ENCODE measurements around the gene ARFGEF3.

ARFGEF3 gene

GRCh38 chr6:138300469-138300868 is 138.7 kb downstream of the ARFGEF3 start:
- Histone ChIP-seq H3K4me1 (ENCODE audit: low read length) (no peaks in the 10 kb centered on the region), H4K20me1 (ENCODE audit: insufficient read depth, low read length) (no peaks in the 10 kb centered on the region), H3K79me2 (ENCODE audit: low read length) (no peaks in the 10 kb centered on the region), H3K9me3 (ENCODE audit: insufficient read depth, low read length) (no peaks in the 10 kb centered on the region), H2AFZ (ENCODE audit: low read depth, low read length) (no peak overlapping the region), H3K4me3 (ENCODE audit: low read length) (no peak overlapping the region), H3K27me3 (ENCODE audit: low read depth, low read length) (no peaks in the 10 kb centered on the region), H3K9ac (ENCODE audit: low read length) (no peak overlapping the region), H3K4me2 (ENCODE audit: low read length) (no peak overlapping the region), H3K36me3 (replicated peaks; ENCODE audit: low read depth, low read length) (no peaks in the 10 kb centered on the region), H3K27ac (ENCODE audit: low read length) (no peak overlapping the region)
- TF ChIP-seq EZH2phosphoT487 (IDR thresholded peaks at IDR 0.05; ENCODE audit: low read depth) (no peak), CTCF (IDR thresholded peaks at IDR 0.05; ENCODE audit: low read depth, low read length) (no peak)

GRCh38 chr6:138302554-138302953 is 140.8 kb downstream of the ARFGEF3 start:
- TF ChIP-seq CTCF (IDR thresholded peaks at IDR 0.05; ENCODE audit: low read depth, low read length) (no peak), EZH2phosphoT487 (IDR thresholded peaks at IDR 0.05; ENCODE audit: low read depth) (no peak)
- Histone ChIP-seq H3K4me2 (ENCODE audit: low read length) (no peak overlapping the region), H3K27ac (ENCODE audit: low read length) (no peak overlapping the region), H3K36me3 (replicated peaks; ENCODE audit: low read depth, low read length) (no peaks in the 10 kb centered on the region), H3K9me3 (ENCODE audit: insufficient read depth, low read length) (no peaks in the 10 kb centered on the region), H4K20me1 (ENCODE audit: insufficient read depth, low read length) (no peaks in the 10 kb centered on the region), H3K4me3 (ENCODE audit: low read length) (no peak overlapping the region), H3K79me2 (ENCODE audit: low read length) (no peaks in the 10 kb centered on the region), H3K4me1 (ENCODE audit: low read length) (no peaks in the 10 kb centered on the region), H3K9ac (ENCODE audit: low read length) (no peak overlapping the region), H3K27me3 (ENCODE audit: low read depth, low read length) (no peaks in the 10 kb centered on the region), H2AFZ (ENCODE audit: low read depth, low read length) (no peak overlapping the region)

GRCh38 chr6:138307352-138307751 is 145.6 kb downstream of the ARFGEF3 start:
- no peaks in the 10 kb centered on the region for H3K79me2 ChIP-seq (ENCODE audit: low read length)
- H2AFZ ChIP-seq (ENCODE audit: low read depth, low read length): no peak overlapping the region
- no peaks in the 10 kb centered on the region for H4K20me1 ChIP-seq (ENCODE audit: insufficient read depth, low read length)
- H3K4me2 ChIP-seq (ENCODE audit: low read length): no peak overlapping the region
- H3K4me3 ChIP-seq (ENCODE audit: low read length): no peak overlapping the region
- no peaks in the 10 kb centered on the region for H3K9me3 ChIP-seq (ENCODE audit: insufficient read depth, low read length)
- TF ChIP-seq CTCF (IDR thresholded peaks at IDR 0.05; ENCODE audit: low read depth, low read length) (no peak), EZH2phosphoT487 (IDR thresholded peaks at IDR 0.05; ENCODE audit: low read depth) (no peak)
- no peaks in the 10 kb centered on the region for H3K4me1 ChIP-seq (ENCODE audit: low read length)
- H3K36me3 ChIP-seq (replicated peaks; ENCODE audit: low read depth, low read length): no peaks in the 10 kb centered on the region
- H3K9ac ChIP-seq (ENCODE audit: low read length): no peak overlapping the region
- H3K27ac ChIP-seq (ENCODE audit: low read length): no peak overlapping the region
- no peaks in the 10 kb centered on the region for H3K27me3 ChIP-seq (ENCODE audit: low read depth, low read length)

GRCh38 chr6:138307816-138308730 is 146.3 kb downstream of the ARFGEF3 start:
- TF ChIP-seq EZH2phosphoT487 (IDR thresholded peaks at IDR 0.05; ENCODE audit: low read depth): no peak
- no peak for TF ChIP-seq CTCF (IDR thresholded peaks at IDR 0.05; ENCODE audit: low read depth, low read length)
- Histone ChIP-seq H3K4me3 (ENCODE audit: low read length) (no peak overlapping the region), H3K4me1 (ENCODE audit: low read length) (no peaks in the 10 kb centered on the region), H2AFZ (ENCODE audit: low read depth, low read length) (no peak overlapping the region), H3K36me3 (replicated peaks; ENCODE audit: low read depth, low read length) (no peaks in the 10 kb centered on the region), H3K9ac (ENCODE audit: low read length) (no peak overlapping the region), H3K79me2 (ENCODE audit: low read length) (no peaks in the 10 kb centered on the region), H3K9me3 (ENCODE audit: insufficient read depth, low read length) (no peaks in the 10 kb centered on the region), H3K4me2 (ENCODE audit: low read length) (no peak overlapping the region), H3K27me3 (ENCODE audit: low read depth, low read length) (no peaks in the 10 kb centered on the region), H3K27ac (ENCODE audit: low read length) (no peak overlapping the region), H4K20me1 (ENCODE audit: insufficient read depth, low read length) (no peaks in the 10 kb centered on the region)
